GM23338 (cell line): ENCODE results near the gene HGS.

Experiments used
- CREB1 ChIP-seq: fragments of 250-450 bp; sonication (Bioruptor Pico); IDR thresholded peaks from 2 replicates; pipeline ENCODE4 v1.5.0; 2020; ENCODE audit warnings: low read depth, mild to moderate bottlenecking, moderate library complexity
- ETS1 ChIP-seq: IDR thresholded peaks from 2 replicates; pipeline ENCODE4 v1.6.1; 2016; ENCODE audit warnings: antibody characterized with exemption
- EZH2 ChIP-seq: fragments of 200-600 bp; sonication (generic); IDR thresholded peaks from one replicate; pipeline ENCODE4 v1.8.0; 2017; ENCODE audit warnings: antibody characterized with exemption, mild to moderate bottlenecking, low read depth; ENCODE audit not compliant: unreplicated experiment
- EZH2phosphoT487 ChIP-seq: fragments of 200-600 bp; sonication (generic); IDR thresholded peaks from one replicate; pipeline ENCODE4 v1.8.1; 2018; ENCODE audit warnings: antibody characterized with exemption; ENCODE audit not compliant: unreplicated experiment
- JUNB ChIP-seq: IDR thresholded peaks from one replicate; pipeline ENCODE4 v1.6.1; 2016; ENCODE audit warnings: antibody characterized with exemption; ENCODE audit not compliant: unreplicated experiment
- NANOG ChIP-seq: IDR thresholded peaks from 2 replicates; pipeline ENCODE4 v1.6.1; 2016; ENCODE audit warnings: antibody characterized with exemption, borderline replicate concordance
- POLR2AphosphoS5 ChIP-seq: IDR thresholded peaks from 2 replicates; pipeline ENCODE4 v1.6.1; 2016; ENCODE audit warnings: antibody characterized with exemption, low read depth
- REST ChIP-seq: IDR thresholded peaks from one replicate; pipeline ENCODE4 v1.6.1; 2018; ENCODE audit warnings: antibody characterized with exemption; ENCODE audit not compliant: unreplicated experiment
- TF ChIP-seq, protein P1 (sequence below), 2 experiments: fragments of 200-600 bp in 1 of 2; sonication (generic) in 1 of 2; conservative IDR thresholded peaks; 2 replicates each; pipeline versions ENCODE4 v1.5.1 to v1.6.1; 2016 to 2017; ENCODE audit warnings: antibody characterized with exemption in 2 of 2, low read depth in 2 of 2, mild to moderate bottlenecking in 2 of 2, moderate library complexity in 1 of 2
- TF ChIP-seq, protein P2 (sequence below): fragments of 250-450 bp; sonication (Bioruptor Pico); IDR thresholded peaks from 2 replicates; pipeline ENCODE4 v1.5.0; 2020; ENCODE audit warnings: mild to moderate bottlenecking, moderate library complexity

GRCh38 chr17:81666342-81667191 lies 17.2 kb upstream of the HGS start, which contains the start of the genes CCDC137 and OXLD1:
- TF ChIP-seq, protein P1, sequence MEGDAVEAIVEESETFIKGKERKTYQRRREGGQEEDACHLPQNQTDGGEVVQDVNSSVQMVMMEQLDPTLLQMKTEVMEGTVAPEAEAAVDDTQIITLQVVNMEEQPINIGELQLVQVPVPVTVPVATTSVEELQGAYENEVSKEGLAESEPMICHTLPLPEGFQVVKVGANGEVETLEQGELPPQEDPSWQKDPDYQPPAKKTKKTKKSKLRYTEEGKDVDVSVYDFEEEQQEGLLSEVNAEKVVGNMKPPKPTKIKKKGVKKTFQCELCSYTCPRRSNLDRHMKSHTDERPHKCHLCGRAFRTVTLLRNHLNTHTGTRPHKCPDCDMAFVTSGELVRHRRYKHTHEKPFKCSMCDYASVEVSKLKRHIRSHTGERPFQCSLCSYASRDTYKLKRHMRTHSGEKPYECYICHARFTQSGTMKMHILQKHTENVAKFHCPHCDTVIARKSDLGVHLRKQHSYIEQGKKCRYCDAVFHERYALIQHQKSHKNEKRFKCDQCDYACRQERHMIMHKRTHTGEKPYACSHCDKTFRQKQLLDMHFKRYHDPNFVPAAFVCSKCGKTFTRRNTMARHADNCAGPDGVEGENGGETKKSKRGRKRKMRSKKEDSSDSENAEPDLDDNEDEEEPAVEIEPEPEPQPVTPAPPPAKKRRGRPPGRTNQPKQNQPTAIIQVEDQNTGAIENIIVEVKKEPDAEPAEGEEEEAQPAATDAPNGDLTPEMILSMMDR (conservative IDR thresholded peaks at IDR 0.05; ENCODE audit: low read depth in 2 of 2) = no peak
- peak; percentile 98 for TF ChIP-seq POLR2AphosphoS5
- TF ChIP-seq EZH2 = no peak
- TF ChIP-seq REST = no peak
- no peak for TF ChIP-seq EZH2phosphoT487
- peak; percentile 87 for TF ChIP-seq ETS1
- peak; percentile 67 for TF ChIP-seq CREB1 (CRISPR knock-in tag)
- no peak for TF ChIP-seq NANOG
- no peak for TF ChIP-seq JUNB
- TF ChIP-seq, protein P2, sequence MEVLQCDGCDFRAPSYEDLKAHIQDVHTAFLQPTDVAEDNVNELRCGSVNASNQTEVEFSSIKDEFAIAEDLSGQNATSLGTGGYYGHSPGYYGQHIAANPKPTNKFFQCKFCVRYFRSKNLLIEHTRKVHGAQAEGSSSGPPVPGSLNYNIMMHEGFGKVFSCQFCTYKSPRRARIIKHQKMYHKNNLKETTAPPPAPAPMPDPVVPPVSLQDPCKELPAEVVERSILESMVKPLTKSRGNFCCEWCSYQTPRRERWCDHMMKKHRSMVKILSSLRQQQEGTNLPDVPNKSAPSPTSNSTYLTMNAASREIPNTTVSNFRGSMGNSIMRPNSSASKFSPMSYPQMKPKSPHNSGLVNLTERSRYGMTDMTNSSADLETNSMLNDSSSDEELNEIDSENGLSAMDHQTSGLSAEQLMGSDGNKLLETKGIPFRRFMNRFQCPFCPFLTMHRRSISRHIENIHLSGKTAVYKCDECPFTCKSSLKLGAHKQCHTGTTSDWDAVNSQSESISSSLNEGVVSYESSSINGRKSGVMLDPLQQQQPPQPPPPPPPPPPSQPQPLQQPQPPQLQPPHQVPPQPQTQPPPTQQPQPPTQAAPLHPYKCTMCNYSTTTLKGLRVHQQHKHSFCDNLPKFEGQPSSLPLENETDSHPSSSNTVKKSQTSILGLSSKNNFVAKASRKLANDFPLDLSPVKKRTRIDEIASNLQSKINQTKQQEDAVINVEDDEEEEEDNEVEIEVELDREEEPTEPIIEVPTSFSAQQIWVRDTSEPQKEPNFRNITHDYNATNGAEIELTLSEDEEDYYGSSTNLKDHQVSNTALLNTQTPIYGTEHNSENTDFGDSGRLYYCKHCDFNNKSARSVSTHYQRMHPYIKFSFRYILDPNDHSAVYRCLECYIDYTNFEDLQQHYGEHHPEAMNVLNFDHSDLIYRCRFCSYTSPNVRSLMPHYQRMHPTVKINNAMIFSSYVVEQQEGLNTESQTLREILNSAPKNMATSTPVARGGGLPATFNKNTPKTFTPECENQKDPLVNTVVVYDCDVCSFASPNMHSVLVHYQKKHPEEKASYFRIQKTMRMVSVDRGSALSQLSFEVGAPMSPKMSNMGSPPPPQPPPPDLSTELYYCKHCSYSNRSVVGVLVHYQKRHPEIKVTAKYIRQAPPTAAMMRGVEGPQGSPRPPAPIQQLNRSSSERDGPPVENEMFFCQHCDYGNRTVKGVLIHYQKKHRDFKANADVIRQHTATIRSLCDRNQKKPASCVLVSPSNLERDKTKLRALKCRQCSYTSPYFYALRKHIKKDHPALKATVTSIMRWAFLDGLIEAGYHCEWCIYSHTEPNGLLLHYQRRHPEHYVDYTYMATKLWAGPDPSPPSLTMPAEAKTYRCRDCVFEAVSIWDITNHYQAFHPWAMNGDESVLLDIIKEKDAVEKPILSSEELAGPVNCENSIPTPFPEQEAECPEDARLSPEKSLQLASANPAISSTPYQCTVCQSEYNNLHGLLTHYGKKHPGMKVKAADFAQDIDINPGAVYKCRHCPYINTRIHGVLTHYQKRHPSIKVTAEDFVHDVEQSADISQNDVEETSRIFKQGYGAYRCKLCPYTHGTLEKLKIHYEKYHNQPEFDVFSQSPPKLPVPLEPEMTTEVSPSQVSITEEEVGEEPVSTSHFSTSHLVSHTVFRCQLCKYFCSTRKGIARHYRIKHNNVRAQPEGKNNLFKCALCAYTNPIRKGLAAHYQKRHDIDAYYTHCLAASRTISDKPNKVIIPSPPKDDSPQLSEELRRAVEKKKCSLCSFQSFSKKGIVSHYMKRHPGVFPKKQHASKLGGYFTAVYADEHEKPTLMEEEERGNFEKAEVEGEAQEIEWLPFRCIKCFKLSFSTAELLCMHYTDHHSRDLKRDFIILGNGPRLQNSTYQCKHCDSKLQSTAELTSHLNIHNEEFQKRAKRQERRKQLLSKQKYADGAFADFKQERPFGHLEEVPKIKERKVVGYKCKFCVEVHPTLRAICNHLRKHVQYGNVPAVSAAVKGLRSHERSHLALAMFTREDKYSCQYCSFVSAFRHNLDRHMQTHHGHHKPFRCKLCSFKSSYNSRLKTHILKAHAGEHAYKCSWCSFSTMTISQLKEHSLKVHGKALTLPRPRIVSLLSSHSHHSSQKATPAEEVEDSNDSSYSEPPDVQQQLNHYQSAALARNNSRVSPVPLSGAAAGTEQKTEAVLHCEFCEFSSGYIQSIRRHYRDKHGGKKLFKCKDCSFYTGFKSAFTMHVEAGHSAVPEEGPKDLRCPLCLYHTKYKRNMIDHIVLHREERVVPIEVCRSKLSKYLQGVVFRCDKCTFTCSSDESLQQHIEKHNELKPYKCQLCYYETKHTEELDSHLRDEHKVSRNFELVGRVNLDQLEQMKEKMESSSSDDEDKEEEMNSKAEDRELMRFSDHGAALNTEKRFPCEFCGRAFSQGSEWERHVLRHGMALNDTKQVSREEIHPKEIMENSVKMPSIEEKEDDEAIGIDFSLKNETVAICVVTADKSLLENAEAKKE (CRISPR knock-in tag) = no peak
